Esophagus muscularis mucosa (tissue), 4 donors: ENCODE results near the gene TMEM131.

ENCODE experiments used
- CTCF ChIP-seq, 3 experiments: fragments of 200-600 bp in 2 of 3; fragments of 450-650 bp in 1 of 3; sonication (generic) in 2 of 3; IDR thresholded peaks; one replicate each; pipeline ENCODE4 v1.5.1; 2017 to 2019; ENCODE audit warnings: antibody characterized with exemption in 3 of 3, mild to moderate bottlenecking in 2 of 3, moderate library complexity in 1 of 3
- EP300 ChIP-seq: sonication (generic); formaldehyde crosslinking; IDR thresholded peaks from one replicate; pipeline ENCODE4 v1.6.1; 2017; ENCODE audit warnings: antibody characterized with exemption
- POLR2A ChIP-seq: fragments of 450-650 bp; IDR thresholded peaks from one replicate; pipeline ENCODE4 v1.6.1; 2017; ENCODE audit warnings: antibody characterized with exemption, moderate library complexity, mild to moderate bottlenecking, low read depth
- POLR2AphosphoS5 ChIP-seq, 2 donors: sonication (generic); formaldehyde crosslinking; IDR thresholded peaks; one replicate each; pipeline ENCODE4 v1.6.1; 2017; ENCODE audit warnings: antibody characterized with exemption in 2 of 2

GRCh38 chr2:97816411-97816810 is 179.3 kb downstream of the TMEM131 start:
- TF ChIP-seq CTCF (IDR thresholded peaks at IDR 0.05) (no peak), POLR2A (no peak), EP300 (no peak), POLR2AphosphoS5 (IDR thresholded peaks at IDR 0.05) (no peak)
